ENCODE measurements around the gene DOLPP1. TPM values are rescaled to one million over a fixed set of nuclear protein-coding genes. Genes with fewer than 3 reads are reported as not detected.
"Not testable (repeated sequence)": the region's sequence is repeated elsewhere in the genome, so short reads cannot be mapped to it uniquely, and the experiment has no call there.

The DOLPP1 gene
- total RNA-seq, 1 donor from 2014 or later = 9.5 TPM

DNA sequence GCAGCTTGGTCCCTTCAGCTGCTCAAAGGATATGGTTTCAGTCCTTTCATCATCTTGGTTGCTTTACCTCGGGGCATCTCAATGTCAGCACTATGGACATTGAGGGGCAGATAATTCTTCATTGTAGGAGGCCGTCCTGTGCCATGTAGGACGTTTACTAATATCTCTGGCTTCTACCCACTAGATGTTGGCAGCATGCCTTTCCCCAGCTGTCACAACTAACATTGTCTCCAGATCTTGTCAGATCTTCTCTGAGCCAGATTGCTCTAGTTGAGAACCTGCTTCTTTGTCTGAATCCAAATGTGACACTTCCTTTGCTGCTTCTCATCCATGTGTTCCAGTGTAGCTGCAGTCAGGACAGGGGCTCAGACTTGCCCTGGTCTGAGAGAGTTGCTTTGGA lies 40.6 kb downstream of the DOLPP1 start:
- H3K27me3 ChIP-seq (ENCODE audit: low read depth) = no peaks in the 10 kb centered on the region
- no peak overlapping the region for H3K4me3 ChIP-seq
- H3K27ac ChIP-seq = no peak overlapping the region
- no peak for DNase-seq
- no peaks in the 10 kb centered on the region for H3K9me3 ChIP-seq
- ATAC-seq = peak in 1 of 2 donors; percentile 27
- intact Hi-C loops (cut with DNase I) = no loop called here
- H3K36me3 ChIP-seq = peaks cover 61% of the 10 kb centered on the region
- TF ChIP-seq, protein P1, sequence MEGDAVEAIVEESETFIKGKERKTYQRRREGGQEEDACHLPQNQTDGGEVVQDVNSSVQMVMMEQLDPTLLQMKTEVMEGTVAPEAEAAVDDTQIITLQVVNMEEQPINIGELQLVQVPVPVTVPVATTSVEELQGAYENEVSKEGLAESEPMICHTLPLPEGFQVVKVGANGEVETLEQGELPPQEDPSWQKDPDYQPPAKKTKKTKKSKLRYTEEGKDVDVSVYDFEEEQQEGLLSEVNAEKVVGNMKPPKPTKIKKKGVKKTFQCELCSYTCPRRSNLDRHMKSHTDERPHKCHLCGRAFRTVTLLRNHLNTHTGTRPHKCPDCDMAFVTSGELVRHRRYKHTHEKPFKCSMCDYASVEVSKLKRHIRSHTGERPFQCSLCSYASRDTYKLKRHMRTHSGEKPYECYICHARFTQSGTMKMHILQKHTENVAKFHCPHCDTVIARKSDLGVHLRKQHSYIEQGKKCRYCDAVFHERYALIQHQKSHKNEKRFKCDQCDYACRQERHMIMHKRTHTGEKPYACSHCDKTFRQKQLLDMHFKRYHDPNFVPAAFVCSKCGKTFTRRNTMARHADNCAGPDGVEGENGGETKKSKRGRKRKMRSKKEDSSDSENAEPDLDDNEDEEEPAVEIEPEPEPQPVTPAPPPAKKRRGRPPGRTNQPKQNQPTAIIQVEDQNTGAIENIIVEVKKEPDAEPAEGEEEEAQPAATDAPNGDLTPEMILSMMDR (IDR thresholded peaks at IDR 0.05) = no peak
- H3K4me1 ChIP-seq = no peaks in the 10 kb centered on the region

DNA sequence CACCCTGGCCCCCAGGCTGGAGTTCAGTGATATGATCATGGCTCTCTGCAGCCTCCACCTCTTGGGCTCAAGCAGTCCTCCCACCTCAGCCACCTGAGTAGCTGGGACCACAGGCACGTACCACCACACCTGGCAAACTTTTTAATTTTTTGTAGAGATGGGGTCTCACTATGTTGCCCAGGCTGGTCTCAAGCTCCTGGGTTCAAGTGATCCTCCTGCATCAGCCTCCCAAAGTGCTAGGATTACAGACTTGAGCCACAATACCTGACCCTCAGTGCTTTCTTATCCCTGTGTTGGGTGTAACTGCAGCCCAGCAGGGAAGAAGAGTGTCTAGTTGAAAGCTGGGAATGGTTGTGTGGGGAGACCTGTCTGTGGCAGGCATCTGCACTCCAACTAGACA lies 41.2 kb downstream of the DOLPP1 start:
- no peaks in the 10 kb centered on the region for H3K9me3 ChIP-seq
- TF ChIP-seq, protein P1 (IDR thresholded peaks at IDR 0.05) = no peak
- ATAC-seq (no peak), DNase-seq (no peak)
- no peak overlapping the region for H3K4me3 ChIP-seq
- peaks cover 67% of the 10 kb centered on the region for H3K36me3 ChIP-seq
- peaks cover 4% of the 10 kb centered on the region for H3K4me1 ChIP-seq
- H3K27me3 ChIP-seq (ENCODE audit: low read depth) = no peaks in the 10 kb centered on the region
- intact Hi-C loops (cut with DNase I) = no loop called here
- H3K27ac ChIP-seq = no peak overlapping the region

DNA sequence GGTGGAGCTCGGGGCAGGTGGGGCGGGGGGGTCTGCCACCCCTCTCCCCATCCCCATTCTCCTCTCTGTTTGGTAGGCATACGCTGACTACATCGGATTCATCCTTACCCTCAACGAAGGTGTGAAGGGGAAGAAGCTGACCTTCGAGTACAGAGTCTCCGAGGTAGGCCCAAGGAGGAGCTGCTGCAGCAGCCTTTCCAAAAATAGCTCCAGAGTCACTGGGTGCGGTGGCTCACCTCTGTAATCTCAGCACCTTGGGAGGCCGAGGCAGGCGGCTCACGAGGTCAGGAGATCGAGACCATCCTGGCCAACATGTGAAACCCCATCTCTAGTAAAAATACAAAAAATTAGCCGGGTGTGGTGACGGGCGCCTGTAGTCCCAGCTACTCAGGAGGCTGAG lies 42.1 kb downstream of the DOLPP1 start:
- H3K9me3 ChIP-seq; ATAC-seq; intact Hi-C loops (cut with DNase I); DNase-seq; H3K27me3 ChIP-seq (ENCODE audit: low read depth); H3K4me3 ChIP-seq; H3K27ac ChIP-seq; H3K4me1 ChIP-seq: not testable (repeated sequence)
- peaks cover 75% of the 10 kb centered on the region for H3K36me3 ChIP-seq

DNA sequence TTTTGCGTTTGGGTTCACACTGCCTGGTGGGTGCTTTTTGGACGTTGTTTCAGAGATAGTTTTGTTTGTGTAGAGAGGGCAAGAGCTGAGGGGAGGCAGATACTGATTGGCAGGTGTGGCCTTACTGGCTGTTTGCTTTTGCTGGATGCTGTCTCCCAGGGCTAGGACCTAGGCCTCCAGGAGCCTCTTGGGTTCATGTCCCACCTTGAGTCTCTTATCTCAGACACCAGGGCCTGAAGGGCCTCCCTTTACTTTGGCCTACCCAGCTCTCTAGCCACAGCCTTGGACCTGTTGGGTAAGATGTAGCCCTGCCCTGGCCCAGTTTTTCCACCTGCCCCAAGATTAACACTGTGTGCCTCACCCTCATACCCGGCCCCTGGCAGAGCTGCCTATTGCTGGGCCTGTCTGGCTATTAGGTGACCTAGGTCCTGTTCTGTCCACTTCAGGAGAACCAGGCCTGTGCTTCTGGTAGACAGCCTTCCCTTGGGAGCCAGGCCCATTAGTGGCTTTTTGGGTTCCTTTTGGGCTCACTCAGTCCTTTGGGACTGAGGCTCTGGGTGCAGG lies 43.7 kb downstream of the DOLPP1 start:
- H3K9me3 ChIP-seq = no peaks in the 10 kb centered on the region
- peaks cover 7% of the 10 kb centered on the region for H3K4me1 ChIP-seq
- no peak overlapping the region for H3K27ac ChIP-seq
- intact Hi-C loops (cut with DNase I) = no loop called here
- no peaks in the 10 kb centered on the region for H3K27me3 ChIP-seq (ENCODE audit: low read depth)
- peaks cover 88% of the 10 kb centered on the region for H3K36me3 ChIP-seq
- DNase-seq = no peak
- ATAC-seq = no peak
- no peak overlapping the region for H3K4me3 ChIP-seq
- TF ChIP-seq, protein P1 (IDR thresholded peaks at IDR 0.05) = no peak

DNA sequence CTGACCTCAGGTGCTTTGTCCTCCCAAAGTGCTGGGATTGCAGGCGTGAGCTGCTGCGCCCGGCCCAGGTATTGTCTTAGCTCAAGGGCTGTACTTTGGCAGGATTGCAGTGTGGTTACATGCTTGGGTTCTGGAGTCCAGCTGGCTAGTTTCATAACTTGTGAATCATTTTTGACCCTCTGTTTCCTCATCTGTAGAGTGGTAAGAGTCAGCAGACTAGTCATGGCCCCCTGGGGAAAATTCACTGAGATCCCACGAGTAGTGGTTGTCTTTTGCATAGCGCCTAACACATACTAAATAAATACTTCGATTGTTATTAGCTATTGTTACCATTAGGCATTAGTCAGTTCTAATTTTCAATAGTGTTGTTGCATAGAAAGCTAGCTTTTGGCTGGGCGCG lies 44.6 kb downstream of the DOLPP1 start:
- H3K27ac ChIP-seq = no peak overlapping the region
- no peak for DNase-seq
- H3K9me3 ChIP-seq = no peaks in the 10 kb centered on the region
- peaks cover 7% of the 10 kb centered on the region for H3K4me1 ChIP-seq
- peaks cover 94% of the 10 kb centered on the region for H3K36me3 ChIP-seq
- TF ChIP-seq, protein P1 (IDR thresholded peaks at IDR 0.05) = no peak
- ATAC-seq = no peak
- no peak overlapping the region for H3K4me3 ChIP-seq
- intact Hi-C loops (cut with DNase I) = no loop called here
- no peaks in the 10 kb centered on the region for H3K27me3 ChIP-seq (ENCODE audit: low read depth)

DNA sequence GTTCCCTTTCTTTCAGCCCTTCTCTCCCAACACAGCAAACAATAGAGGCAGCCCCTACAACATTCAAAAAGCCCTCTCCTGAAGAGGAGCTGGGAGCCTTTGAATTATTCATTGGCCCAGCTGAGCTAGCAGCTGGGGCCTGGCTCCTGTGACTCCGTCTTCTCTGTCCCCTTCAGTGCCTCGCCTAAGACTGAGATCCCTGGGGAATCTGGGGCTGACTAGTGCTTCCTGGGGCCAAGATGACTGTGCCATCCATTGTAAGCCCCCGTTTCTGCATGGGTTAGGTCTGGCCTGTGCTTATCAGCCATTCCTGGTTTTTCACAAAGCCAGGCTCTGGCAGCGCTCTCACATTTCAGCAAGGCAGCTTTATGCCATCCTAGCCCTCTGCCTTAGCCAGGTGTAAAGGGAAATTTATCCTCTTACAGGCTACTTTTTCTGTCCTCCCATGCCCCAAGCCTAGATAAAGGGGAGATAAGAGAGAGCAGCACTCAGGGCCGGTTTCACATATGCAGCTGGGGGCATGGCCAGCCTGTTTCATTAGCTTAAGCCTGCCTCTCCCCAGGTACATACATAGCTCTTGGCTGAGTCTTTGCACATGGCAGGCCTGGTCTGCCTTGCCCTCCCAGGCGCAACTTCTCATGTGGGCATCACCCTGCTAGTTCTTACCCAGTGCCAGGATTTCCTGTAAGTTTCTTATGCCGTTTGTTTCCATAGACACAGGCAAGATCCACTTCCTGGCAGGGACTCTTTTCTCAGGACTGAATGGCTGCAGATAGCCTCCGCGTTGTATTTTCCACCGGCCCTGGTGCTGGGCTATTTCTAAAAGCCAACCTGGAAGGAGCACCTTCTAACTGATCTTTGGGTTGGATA lies 46.1 kb downstream of the DOLPP1 start:
- H3K9me3 ChIP-seq = no peaks in the 10 kb centered on the region
- no peak overlapping the region for H3K27ac ChIP-seq
- H3K27me3 ChIP-seq (ENCODE audit: low read depth) = no peaks in the 10 kb centered on the region
- ATAC-seq (no peak), DNase-seq (no peak)
- peaks cover 89% of the 10 kb centered on the region for H3K36me3 ChIP-seq
- H3K4me3 ChIP-seq = no peak overlapping the region
- TF ChIP-seq, protein P1 (IDR thresholded peaks at IDR 0.05) = no peak
- intact Hi-C loops (cut with DNase I) = no loop called here
- H3K4me1 ChIP-seq = peaks cover 15% of the 10 kb centered on the region
